ENCODE measurements around the gene NAT16. TPM values are rescaled to one million over a fixed set of nuclear protein-coding genes. Genes with fewer than 3 reads are reported as not detected.

Gene NAT16
- total RNA-seq, 1 donor from 2014 or later = 0.16 TPM

GRCh38 chr7:101172005-101172853 lies 7.9 kb downstream of the NAT16 start:
- H3K36me3 Mint-ChIP-seq (ENCODE audit: low read depth, unreplicated experiment) = no peaks in the 10 kb centered on the region
- Histone ChIP-seq H3K27me3 (ENCODE audit: insufficient read depth, low read length) (peaks cover 67% of the 10 kb centered on the region), H3K9ac (ENCODE audit: low read length) (no peak overlapping the region), H3K4me3 (ENCODE audit: insufficient read depth, low read depth, low read length) (no peak overlapping the region), H3K9me3 (ENCODE audit: insufficient read depth, low read depth, low read length) (peaks cover 6% of the 10 kb centered on the region), H3K36me3 (ENCODE audit: insufficient read depth, low read length) (no peaks in the 10 kb centered on the region), H3K79me2 (ENCODE audit: insufficient read depth, low read length) (no peaks in the 10 kb centered on the region), H4K20me1 (ENCODE audit: insufficient read depth, low read length) (peaks cover 10% of the 10 kb centered on the region), H3K4me1 (ENCODE audit: insufficient read depth, low read length) (peaks cover 49% of the 10 kb centered on the region), H3K27ac (ENCODE audit: low read depth, low read length) (no peak overlapping the region), H2AFZ (ENCODE audit: low read depth, low read length) (no peak overlapping the region), H3K4me2 (ENCODE audit: low read length) (peak overlapping the region; percentile 75)
- TF ChIP-seq EZH2 (IDR thresholded peaks at IDR 0.05; ENCODE audit: insufficient read depth, low read length) (peak; percentile 97), CTCF (IDR thresholded peaks at IDR 0.05; ENCODE audit: insufficient read depth, low read depth, low read length) (no peak)
- no peak overlapping the region for H3K4me3 Mint-ChIP-seq (ENCODE audit: unreplicated experiment)
- H3K27ac Mint-ChIP-seq (ENCODE audit: unreplicated experiment) = no peak overlapping the region
- peaks cover 36% of the 10 kb centered on the region for H3K4me1 Mint-ChIP-seq (ENCODE audit: low read depth, unreplicated experiment)
- H3K27me3 Mint-ChIP-seq (ENCODE audit: low read depth, unreplicated experiment) = peaks cover 60% of the 10 kb centered on the region
- DNase-seq (ENCODE audit: low read depth) (no peak), FAIRE-seq (no peak)
- peaks cover 11% of the 10 kb centered on the region for H3K9me3 Mint-ChIP-seq (ENCODE audit: unreplicated experiment)

GRCh38 chr7:101171442-101171837 lies 8.7 kb downstream of the NAT16 start:
- Histone ChIP-seq H3K9ac (ENCODE audit: low read length) (no peak overlapping the region), H3K27ac (ENCODE audit: low read depth, low read length) (no peak overlapping the region), H3K4me1 (ENCODE audit: insufficient read depth, low read length) (peaks cover 54% of the 10 kb centered on the region), H3K4me3 (ENCODE audit: insufficient read depth, low read depth, low read length) (no peak overlapping the region), H3K4me2 (ENCODE audit: low read length) (no peak overlapping the region), H4K20me1 (ENCODE audit: insufficient read depth, low read length) (peaks cover 10% of the 10 kb centered on the region), H3K36me3 (ENCODE audit: insufficient read depth, low read length) (no peaks in the 10 kb centered on the region), H3K9me3 (ENCODE audit: insufficient read depth, low read depth, low read length) (peaks cover 6% of the 10 kb centered on the region), H2AFZ (ENCODE audit: low read depth, low read length) (no peak overlapping the region), H3K79me2 (ENCODE audit: insufficient read depth, low read length) (no peaks in the 10 kb centered on the region), H3K27me3 (ENCODE audit: insufficient read depth, low read length) (peaks cover 64% of the 10 kb centered on the region)
- Mint-ChIP-seq H3K4me3 (ENCODE audit: unreplicated experiment) (peak overlapping the region; percentile 40), H3K9me3 (ENCODE audit: unreplicated experiment) (peaks cover 11% of the 10 kb centered on the region), H3K4me1 (ENCODE audit: low read depth, unreplicated experiment) (peaks cover 40% of the 10 kb centered on the region), H3K27me3 (ENCODE audit: low read depth, unreplicated experiment) (peaks cover 53% of the 10 kb centered on the region), H3K27ac (ENCODE audit: unreplicated experiment) (peak overlapping the region; percentile 66), H3K36me3 (ENCODE audit: low read depth, unreplicated experiment) (no peaks in the 10 kb centered on the region)
- TF ChIP-seq CTCF (IDR thresholded peaks at IDR 0.05; ENCODE audit: insufficient read depth, low read depth, low read length) (no peak), EZH2 (IDR thresholded peaks at IDR 0.05; ENCODE audit: insufficient read depth, low read length) (no peak)
- FAIRE-seq = no peak
- DNase-seq (ENCODE audit: low read depth) = no peak

All from astrocyte (in vitro differentiated cells and primary cell).